ENCODE measurements around the gene CNTN6. TPM values are rescaled to one million over a fixed set of nuclear protein-coding genes. Genes with fewer than 3 reads are reported as not detected.

The CNTN6 gene
- total and polyA plus RNA-seq, 2 donors (not counting 1 experiment from before 2014, with no cell fraction given): not detected

DNA sequence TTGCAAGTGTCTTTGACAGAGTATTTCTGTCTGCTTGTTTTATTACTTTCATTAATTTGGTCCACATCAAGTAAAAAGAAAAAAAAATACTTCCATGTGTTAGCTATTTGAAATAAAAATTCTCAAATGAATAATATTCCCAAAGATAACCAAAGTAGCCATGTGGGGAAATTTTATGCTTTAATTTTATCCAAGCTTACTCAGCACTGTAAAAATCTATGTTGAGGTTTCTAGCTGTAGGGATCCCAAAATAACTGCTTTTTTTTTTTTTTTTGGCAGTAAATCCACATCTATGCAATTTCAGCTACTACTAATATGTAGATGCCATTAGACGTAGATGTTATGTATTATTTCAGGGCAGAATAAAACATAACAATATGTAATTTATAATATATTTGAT is 35.4 kb upstream of the CNTN6 start:
- no peak overlapping the region for H3K4me2 ChIP-seq (replicated peaks; ENCODE audit: low read depth, low read length, poor library complexity, severe bottlenecking)
- POLR2A ChIA-PET: no interaction called here
- H3K4me3 ChIP-seq (ENCODE audit: control extremely low read depth in 1 of 5, extremely low read depth in 1 of 5, insufficient read depth in 1 of 5, low read depth in 2 of 5, low read length in 4 of 5): no peak overlapping the region
- CTCF ChIA-PET: no interaction called here
- TF ChIP-seq, protein P1, sequence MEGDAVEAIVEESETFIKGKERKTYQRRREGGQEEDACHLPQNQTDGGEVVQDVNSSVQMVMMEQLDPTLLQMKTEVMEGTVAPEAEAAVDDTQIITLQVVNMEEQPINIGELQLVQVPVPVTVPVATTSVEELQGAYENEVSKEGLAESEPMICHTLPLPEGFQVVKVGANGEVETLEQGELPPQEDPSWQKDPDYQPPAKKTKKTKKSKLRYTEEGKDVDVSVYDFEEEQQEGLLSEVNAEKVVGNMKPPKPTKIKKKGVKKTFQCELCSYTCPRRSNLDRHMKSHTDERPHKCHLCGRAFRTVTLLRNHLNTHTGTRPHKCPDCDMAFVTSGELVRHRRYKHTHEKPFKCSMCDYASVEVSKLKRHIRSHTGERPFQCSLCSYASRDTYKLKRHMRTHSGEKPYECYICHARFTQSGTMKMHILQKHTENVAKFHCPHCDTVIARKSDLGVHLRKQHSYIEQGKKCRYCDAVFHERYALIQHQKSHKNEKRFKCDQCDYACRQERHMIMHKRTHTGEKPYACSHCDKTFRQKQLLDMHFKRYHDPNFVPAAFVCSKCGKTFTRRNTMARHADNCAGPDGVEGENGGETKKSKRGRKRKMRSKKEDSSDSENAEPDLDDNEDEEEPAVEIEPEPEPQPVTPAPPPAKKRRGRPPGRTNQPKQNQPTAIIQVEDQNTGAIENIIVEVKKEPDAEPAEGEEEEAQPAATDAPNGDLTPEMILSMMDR (IDR thresholded peaks at IDR 0.05): no peak
- TF ChIP-seq EZH2 (IDR thresholded peaks at IDR 0.05; ENCODE audit: borderline replicate concordance, insufficient read depth, low read depth, low read length, poor library complexity, severe bottlenecking): no peak
- no peaks in the 10 kb centered on the region for H3K9me3 ChIP-seq (ENCODE audit: control extremely low read depth in 1 of 3, control insufficient read depth in 2 of 3, insufficient read depth in 1 of 3, low read length in 2 of 3)
- Mint-ChIP-seq H3K27ac (no peak overlapping the region), H3K27me3 (no peaks in the 10 kb centered on the region), H3K4me3 (no peak overlapping the region), H3K9me3 (ENCODE audit: insufficient read depth) (no peaks in the 10 kb centered on the region), H3K4me1 (no peaks in the 10 kb centered on the region)
- H4K20me1 ChIP-seq (ENCODE audit: control insufficient read depth, insufficient read depth, low read length, poor library complexity, severe bottlenecking): no peaks in the 10 kb centered on the region
- no peak overlapping the region for H3K27ac ChIP-seq (ENCODE audit: low read length in 2 of 2)
- no peak overlapping the region for H2AFZ ChIP-seq (ENCODE audit: insufficient read depth, low read depth, low read length, poor library complexity, severe bottlenecking)
- DNase-seq: no peak
- ATAC-seq (ENCODE audit: low read depth): no peak
- no peak overlapping the region for H3K9ac ChIP-seq (ENCODE audit: low read length)
- H3K27me3 ChIP-seq (replicated peaks in 1 of 4; ENCODE audit: control extremely low read depth in 1 of 4, control insufficient read depth in 3 of 4, insufficient read depth in 4 of 4, low read length in 3 of 4): no peaks in the 10 kb centered on the region
- no peaks in the 10 kb centered on the region for H3K79me2 ChIP-seq (ENCODE audit: control insufficient read depth, insufficient read depth, low read length)
- intact Hi-C loops (cut with micrococcal nuclease): no loop called here
- H3K4me1 ChIP-seq (ENCODE audit: control insufficient read depth in 2 of 2, insufficient read depth in 2 of 2, low read length in 2 of 2): no peaks in the 10 kb centered on the region
- no CpG with 5 or more reads among the region's 1 CpG for WGBS (ENCODE audit: insufficient coverage)
- no peaks in the 10 kb centered on the region for H3K36me3 ChIP-seq (replicated peaks in 1 of 2; ENCODE audit: control extremely low read depth in 1 of 2, control insufficient read depth in 1 of 2, extremely low read depth in 1 of 2, insufficient read depth in 2 of 2, low read length in 1 of 2)

DNA sequence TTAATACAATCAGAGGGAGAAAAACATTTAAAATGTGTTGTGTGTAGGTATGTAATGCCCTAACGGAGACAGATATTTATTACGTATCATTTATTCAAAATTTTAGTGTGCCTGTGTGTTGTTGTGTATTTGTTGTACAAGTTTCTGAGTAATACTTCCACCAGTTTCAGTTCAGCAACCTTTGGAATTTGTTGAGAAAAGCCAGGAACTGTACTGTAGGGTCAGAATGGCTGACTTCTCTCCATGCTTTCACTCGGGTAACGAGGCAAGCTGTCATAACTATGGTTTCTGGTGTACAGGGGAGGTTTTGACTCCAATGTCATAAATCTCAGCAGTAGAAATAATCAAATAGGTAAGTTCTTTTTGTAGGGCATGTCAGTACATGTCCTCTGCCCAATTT is 23.8 kb upstream of the CNTN6 start:
- no peaks in the 10 kb centered on the region for H4K20me1 ChIP-seq (ENCODE audit: control insufficient read depth, insufficient read depth, low read length, poor library complexity, severe bottlenecking)
- intact Hi-C loops (cut with micrococcal nuclease): no loop called here
- Mint-ChIP-seq H3K4me3 (no peak overlapping the region), H3K9me3 (ENCODE audit: insufficient read depth) (no peaks in the 10 kb centered on the region), H3K4me1 (no peaks in the 10 kb centered on the region), H3K27ac (no peak overlapping the region), H3K27me3 (no peaks in the 10 kb centered on the region)
- H3K4me3 ChIP-seq (ENCODE audit: control extremely low read depth in 1 of 5, extremely low read depth in 1 of 5, insufficient read depth in 1 of 5, low read depth in 2 of 5, low read length in 4 of 5): no peak overlapping the region
- no peaks in the 10 kb centered on the region for H3K4me1 ChIP-seq (ENCODE audit: control insufficient read depth in 2 of 2, insufficient read depth in 2 of 2, low read length in 2 of 2)
- ATAC-seq (ENCODE audit: low read depth) (no peak), DNase-seq (no peak)
- no peak overlapping the region for H3K9ac ChIP-seq (ENCODE audit: low read length)
- no peaks in the 10 kb centered on the region for H3K27me3 ChIP-seq (replicated peaks in 1 of 4; ENCODE audit: control extremely low read depth in 1 of 4, control insufficient read depth in 3 of 4, insufficient read depth in 4 of 4, low read length in 3 of 4)
- TF ChIP-seq, protein P1 (IDR thresholded peaks at IDR 0.05): no peak
- TF ChIP-seq EZH2 (IDR thresholded peaks at IDR 0.05; ENCODE audit: borderline replicate concordance, insufficient read depth, low read depth, low read length, poor library complexity, severe bottlenecking): no peak
- H3K36me3 ChIP-seq (replicated peaks in 1 of 2; ENCODE audit: control extremely low read depth in 1 of 2, control insufficient read depth in 1 of 2, extremely low read depth in 1 of 2, insufficient read depth in 2 of 2, low read length in 1 of 2): no peaks in the 10 kb centered on the region
- ChIA-PET POLR2A (no interaction called here), CTCF (no interaction called here)
- H3K79me2 ChIP-seq (ENCODE audit: control insufficient read depth, insufficient read depth, low read length): no peaks in the 10 kb centered on the region
- H3K4me2 ChIP-seq (replicated peaks; ENCODE audit: low read depth, low read length, poor library complexity, severe bottlenecking): no peak overlapping the region
- no peak overlapping the region for H3K27ac ChIP-seq (ENCODE audit: low read length in 2 of 2)
- no peaks in the 10 kb centered on the region for H3K9me3 ChIP-seq (ENCODE audit: control extremely low read depth in 1 of 3, control insufficient read depth in 2 of 3, insufficient read depth in 1 of 3, low read length in 2 of 3)
- no peak overlapping the region for H2AFZ ChIP-seq (ENCODE audit: insufficient read depth, low read depth, low read length, poor library complexity, severe bottlenecking)
- 90% methylated on average over 2 of the region's 4 CpGs for WGBS (ENCODE audit: insufficient coverage)
